ENCODE measurements around the gene BAG5.

BAG5 gene

GRCh38 chr14:103568952-103569351, 6.5 kb upstream of the BAG5 start:
- Histone ChIP-seq H3K9ac (ENCODE audit: low read length in 5 of 5) (peak overlapping the region in 1 of 5 donors; percentile 16), H3K36me3 (ENCODE audit: control insufficient read depth in 5 of 5, insufficient read depth in 5 of 5, low read length in 5 of 5) (peaks cover 0 to 11% (median 6%) of the 10 kb centered on the region in 5 donors), H3K4me3 (ENCODE audit: low read depth in 1 of 5, low read length in 5 of 5) (no peak overlapping the region), H3K27me3 (ENCODE audit: control insufficient read depth in 5 of 5, insufficient read depth in 4 of 5, low read length in 5 of 5) (no peaks in the 10 kb centered on the region), H3K4me1 (ENCODE audit: control insufficient read depth in 5 of 5, insufficient read depth in 5 of 5, low read length in 5 of 5) (peaks cover 0 to 20% (median 10%) of the 10 kb centered on the region in 5 donors), H3K9me3 (ENCODE audit: control insufficient read depth in 5 of 5, low read length in 5 of 5) (no peaks in the 10 kb centered on the region), H3K27ac (ENCODE audit: low read depth, low read length) (no peak overlapping the region)

- Histone ChIP-seq H3K4me1 (ENCODE audit: control insufficient read depth in 5 of 5, insufficient read depth in 5 of 5, low read length in 5 of 5) (peaks cover 18 to 55% (median 51%) of the 10 kb centered on the region in 5 donors), H3K27me3 (ENCODE audit: control insufficient read depth in 5 of 5, insufficient read depth in 4 of 5, low read length in 5 of 5) (no peaks in the 10 kb centered on the region), H3K36me3 (ENCODE audit: control insufficient read depth in 5 of 5, insufficient read depth in 5 of 5, low read length in 5 of 5) (peaks cover 0 to 18% (median 10%) of the 10 kb centered on the region in 5 donors), H3K9me3 (ENCODE audit: control insufficient read depth in 5 of 5, low read length in 5 of 5) (no peaks in the 10 kb centered on the region), H3K27ac (ENCODE audit: low read depth, low read length) (peak overlapping the region; percentile 98), H3K9ac (ENCODE audit: low read length in 5 of 5) (peak overlapping the region in 4 of 5 donors; percentile 88 to 96 (median 92)), H3K4me3 (ENCODE audit: low read depth in 1 of 5, low read length in 5 of 5) (peak overlapping the region; percentile 81 to 95 (median 91))
Measured at GRCh38 chr14:103563844-103564505, 1.5 kb upstream of the BAG5 start.

GRCh38 chr14:103563226-103563620, 766 bp upstream of the BAG5 start:
- no peaks in the 10 kb centered on the region for H3K27me3 ChIP-seq (ENCODE audit: control insufficient read depth in 5 of 5, insufficient read depth in 4 of 5, low read length in 5 of 5)
- H3K4me3 ChIP-seq (ENCODE audit: low read depth in 1 of 5, low read length in 5 of 5) = peak overlapping the region; percentile 81 to 95 (median 91)
- peaks cover 22 to 62% (median 57%) of the 10 kb centered on the region in 5 donors for H3K4me1 ChIP-seq (ENCODE audit: control insufficient read depth in 5 of 5, insufficient read depth in 5 of 5, low read length in 5 of 5)
- peak overlapping the region; percentile 52 to 96 (median 92) for H3K9ac ChIP-seq (ENCODE audit: low read length in 5 of 5)
- H3K27ac ChIP-seq (ENCODE audit: low read depth, low read length) = peak overlapping the region; percentile 98
- peaks cover 0 to 23% (median 15%) of the 10 kb centered on the region in 5 donors for H3K36me3 ChIP-seq (ENCODE audit: control insufficient read depth in 5 of 5, insufficient read depth in 5 of 5, low read length in 5 of 5)
- H3K9me3 ChIP-seq (ENCODE audit: control insufficient read depth in 5 of 5, low read length in 5 of 5) = no peaks in the 10 kb centered on the region

- Histone ChIP-seq H3K4me1 (ENCODE audit: control insufficient read depth in 5 of 5, insufficient read depth in 5 of 5, low read length in 5 of 5) (peaks cover 23 to 66% (median 63%) of the 10 kb centered on the region in 5 donors), H3K9ac (ENCODE audit: low read length in 5 of 5) (peak overlapping the region; percentile 87 to 96 (median 88)), H3K27ac (ENCODE audit: low read depth, low read length) (peak overlapping the region; percentile 98), H3K4me3 (ENCODE audit: low read depth in 1 of 5, low read length in 5 of 5) (peak overlapping the region; percentile 81 to 95 (median 91)), H3K36me3 (ENCODE audit: control insufficient read depth in 5 of 5, insufficient read depth in 5 of 5, low read length in 5 of 5) (peaks cover 0 to 26% (median 15%) of the 10 kb centered on the region in 5 donors), H3K27me3 (ENCODE audit: control insufficient read depth in 5 of 5, insufficient read depth in 4 of 5, low read length in 5 of 5) (no peaks in the 10 kb centered on the region), H3K9me3 (ENCODE audit: control insufficient read depth in 5 of 5, low read length in 5 of 5) (no peaks in the 10 kb centered on the region)
Measured at GRCh38 chr14:103562179-103562428, 353 bp downstream of the BAG5 start.

GRCh38 chr14:103561381-103562178, 877 bp downstream of the BAG5 start:
- Histone ChIP-seq H3K36me3 (ENCODE audit: control insufficient read depth in 5 of 5, insufficient read depth in 5 of 5, low read length in 5 of 5) (peaks cover 0 to 25% (median 15%) of the 10 kb centered on the region in 5 donors), H3K27me3 (ENCODE audit: control insufficient read depth in 5 of 5, insufficient read depth in 4 of 5, low read length in 5 of 5) (no peaks in the 10 kb centered on the region), H3K9ac (ENCODE audit: low read length in 5 of 5) (peak overlapping the region; percentile 87 to 96 (median 88)), H3K9me3 (ENCODE audit: control insufficient read depth in 5 of 5, low read length in 5 of 5) (no peaks in the 10 kb centered on the region), H3K4me3 (ENCODE audit: low read depth in 1 of 5, low read length in 5 of 5) (peak overlapping the region; percentile 81 to 95 (median 91)), H3K4me1 (ENCODE audit: control insufficient read depth in 5 of 5, insufficient read depth in 5 of 5, low read length in 5 of 5) (peaks cover 23 to 71% (median 66%) of the 10 kb centered on the region in 5 donors), H3K27ac (ENCODE audit: low read depth, low read length) (peak overlapping the region; percentile 98)

- H3K27ac ChIP-seq (ENCODE audit: low read depth, low read length) = peak overlapping the region; percentile 98
Measured at GRCh38 chr14:103560691-103561090, 1.8 kb downstream of the BAG5 start.

GRCh38 chr14:103559766-103560165, 2.7 kb downstream of the BAG5 start:
- Histone ChIP-seq H3K36me3 (ENCODE audit: control insufficient read depth in 5 of 5, insufficient read depth in 5 of 5, low read length in 5 of 5) (peaks cover 0 to 23% (median 15%) of the 10 kb centered on the region in 5 donors), H3K4me3 (ENCODE audit: low read depth in 1 of 5, low read length in 5 of 5) (peak overlapping the region in 1 of 5 donors; percentile 22), H3K9me3 (ENCODE audit: control insufficient read depth in 5 of 5, low read length in 5 of 5) (no peaks in the 10 kb centered on the region), H3K27ac (ENCODE audit: low read depth, low read length) (peak overlapping the region; percentile 98), H3K4me1 (ENCODE audit: control insufficient read depth in 5 of 5, insufficient read depth in 5 of 5, low read length in 5 of 5) (peaks cover 23 to 71% (median 66%) of the 10 kb centered on the region in 5 donors), H3K9ac (ENCODE audit: low read length in 5 of 5) (peak overlapping the region in 3 of 5 donors; percentile 3 to 87 (median 58)), H3K27me3 (ENCODE audit: control insufficient read depth in 5 of 5, insufficient read depth in 4 of 5, low read length in 5 of 5) (no peaks in the 10 kb centered on the region)

More at GRCh38 chr14:103560691-103561090, 1.8 kb downstream of the BAG5 start:
- H3K9me3 ChIP-seq (ENCODE audit: control insufficient read depth in 5 of 5, low read length in 5 of 5) = no peaks in the 10 kb centered on the region
- H3K9ac ChIP-seq (ENCODE audit: low read length in 5 of 5) = peak overlapping the region in 4 of 5 donors; percentile 87 to 96 (median 90)
- peaks cover 23 to 71% (median 66%) of the 10 kb centered on the region in 5 donors for H3K4me1 ChIP-seq (ENCODE audit: control insufficient read depth in 5 of 5, insufficient read depth in 5 of 5, low read length in 5 of 5)
- H3K27me3 ChIP-seq (ENCODE audit: control insufficient read depth in 5 of 5, insufficient read depth in 4 of 5, low read length in 5 of 5) = no peaks in the 10 kb centered on the region
- H3K4me3 ChIP-seq (ENCODE audit: low read depth in 1 of 5, low read length in 5 of 5) = peak overlapping the region in 3 of 5 donors; percentile 7 to 91 (median 81)
- H3K36me3 ChIP-seq (ENCODE audit: control insufficient read depth in 5 of 5, insufficient read depth in 5 of 5, low read length in 5 of 5) = peaks cover 0 to 22% (median 15%) of the 10 kb centered on the region in 5 donors

- peaks cover 0 to 25% (median 15%) of the 10 kb centered on the region in 5 donors for H3K36me3 ChIP-seq (ENCODE audit: control insufficient read depth in 5 of 5, insufficient read depth in 5 of 5, low read length in 5 of 5)
- H3K4me3 ChIP-seq (ENCODE audit: low read depth in 1 of 5, low read length in 5 of 5) = peak overlapping the region in 2 of 5 donors; percentile 2 to 22
- no peaks in the 10 kb centered on the region for H3K9me3 ChIP-seq (ENCODE audit: control insufficient read depth in 5 of 5, low read length in 5 of 5)
- H3K27ac ChIP-seq (ENCODE audit: low read depth, low read length) = peak overlapping the region; percentile 98
- no peaks in the 10 kb centered on the region for H3K27me3 ChIP-seq (ENCODE audit: control insufficient read depth in 5 of 5, insufficient read depth in 4 of 5, low read length in 5 of 5)
- H3K4me1 ChIP-seq (ENCODE audit: control insufficient read depth in 5 of 5, insufficient read depth in 5 of 5, low read length in 5 of 5) = peaks cover 23 to 59% (median 55%) of the 10 kb centered on the region in 5 donors
- peak overlapping the region in 4 of 5 donors; percentile 9 to 84 (median 66) for H3K9ac ChIP-seq (ENCODE audit: low read length in 5 of 5)
Measured at GRCh38 chr14:103558071-103558882, 4.2 kb downstream of the BAG5 start.

- Histone ChIP-seq H3K4me3 (ENCODE audit: low read depth in 1 of 5, low read length in 5 of 5) (no peak overlapping the region), H3K27ac (ENCODE audit: low read depth, low read length) (peak overlapping the region; percentile 98), H3K9ac (ENCODE audit: low read length in 5 of 5) (peak overlapping the region in 3 of 5 donors; percentile 36 to 67 (median 64))
Measured at GRCh38 chr14:103556946-103557758, 5.3 kb downstream of the BAG5 start.

More at GRCh38 chr14:103556946-103557758, 5.3 kb downstream of the BAG5 start:
- H3K36me3 ChIP-seq (ENCODE audit: control insufficient read depth in 5 of 5, insufficient read depth in 5 of 5, low read length in 5 of 5) = peaks cover 0 to 25% (median 15%) of the 10 kb centered on the region in 5 donors
- H3K9me3 ChIP-seq (ENCODE audit: control insufficient read depth in 5 of 5, low read length in 5 of 5) = no peaks in the 10 kb centered on the region
- H3K27me3 ChIP-seq (ENCODE audit: control insufficient read depth in 5 of 5, insufficient read depth in 4 of 5, low read length in 5 of 5) = no peaks in the 10 kb centered on the region
- peaks cover 27 to 66% (median 59%) of the 10 kb centered on the region in 5 donors for H3K4me1 ChIP-seq (ENCODE audit: control insufficient read depth in 5 of 5, insufficient read depth in 5 of 5, low read length in 5 of 5)

All from subcutaneous abdominal adipose tissue (tissue), 5 donors.